GM19463 (cell line): ENCODE results near the gene KIAA0753.

Source experiments
- ATAC-seq: cut with Tn5 transposase; IDR thresholded peaks from one replicate; pipeline ENCODE4 v1.9.1; 2021; ENCODE audit warnings: mild to moderate bottlenecking, moderate library complexity; ENCODE audit not compliant: unreplicated experiment

KIAA0753 gene

DNA sequence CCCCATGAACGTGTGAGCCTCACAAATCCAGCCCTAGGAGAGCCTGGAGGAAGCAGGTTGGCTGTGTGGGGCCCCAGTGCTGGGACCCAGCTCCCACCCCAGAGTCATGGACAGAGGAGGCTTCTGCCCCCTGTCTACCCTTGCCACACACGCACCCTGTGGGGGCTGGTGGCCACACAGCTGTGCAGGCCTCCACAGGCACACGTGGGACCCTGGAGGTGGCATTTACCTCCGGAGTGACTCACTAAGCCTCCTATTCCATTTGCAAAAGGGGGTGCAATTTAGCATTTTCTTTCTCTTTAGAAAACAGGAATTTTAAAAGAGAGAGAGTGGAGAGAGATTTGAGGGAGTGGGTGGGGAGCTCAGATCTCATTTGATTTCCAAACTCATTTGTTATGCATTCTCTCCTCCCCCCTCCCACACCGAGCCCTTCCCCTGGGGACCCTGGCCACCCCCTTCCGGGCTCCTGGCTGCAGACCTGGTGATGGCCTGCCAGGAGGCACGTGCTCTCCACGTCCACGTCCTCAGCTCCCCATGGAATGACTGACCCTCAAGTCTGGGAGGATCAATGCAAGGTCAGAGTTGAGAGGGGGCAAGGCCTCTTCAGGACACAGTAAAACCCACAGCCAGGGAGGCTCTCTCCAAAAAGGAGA lies 91.0 kb downstream of the KIAA0753 start:
- ATAC-seq = no peak

DNA sequence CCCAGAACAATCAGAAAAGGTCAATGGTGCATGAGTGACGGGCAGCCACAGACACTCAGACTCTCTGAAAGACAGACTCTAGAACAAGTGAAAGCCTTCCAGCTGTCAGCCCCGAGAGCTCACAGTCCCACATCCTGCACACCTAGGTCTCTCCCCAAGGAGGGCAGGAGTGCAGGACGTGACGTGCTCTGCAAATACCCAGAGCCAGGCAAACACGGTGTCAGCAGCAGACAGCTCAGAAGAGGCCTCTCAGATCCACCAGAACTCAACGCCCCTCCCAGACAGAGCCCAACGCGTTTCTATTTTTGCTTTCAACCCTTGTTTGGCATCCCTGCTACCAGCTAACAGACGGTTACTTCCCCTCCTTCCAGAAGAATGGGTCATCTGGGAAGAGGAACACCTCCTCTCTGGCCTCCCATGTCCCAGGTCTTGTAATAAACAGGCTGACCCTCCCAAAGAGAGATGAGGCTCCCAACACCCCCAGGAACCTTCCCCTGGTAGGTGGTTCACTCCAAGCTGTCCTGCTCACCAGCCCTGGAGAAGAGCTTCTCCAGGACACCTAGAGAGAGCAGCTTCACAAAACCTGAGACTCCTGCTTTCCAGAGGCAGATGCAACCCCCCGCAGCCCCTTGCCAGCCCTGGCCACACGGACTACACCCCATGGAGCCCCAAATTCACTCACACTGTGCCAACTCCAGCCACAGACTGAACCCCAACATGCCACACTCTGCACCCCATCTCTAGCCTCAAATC lies 91.8 kb downstream of the KIAA0753 start:
- ATAC-seq = no peak

DNA sequence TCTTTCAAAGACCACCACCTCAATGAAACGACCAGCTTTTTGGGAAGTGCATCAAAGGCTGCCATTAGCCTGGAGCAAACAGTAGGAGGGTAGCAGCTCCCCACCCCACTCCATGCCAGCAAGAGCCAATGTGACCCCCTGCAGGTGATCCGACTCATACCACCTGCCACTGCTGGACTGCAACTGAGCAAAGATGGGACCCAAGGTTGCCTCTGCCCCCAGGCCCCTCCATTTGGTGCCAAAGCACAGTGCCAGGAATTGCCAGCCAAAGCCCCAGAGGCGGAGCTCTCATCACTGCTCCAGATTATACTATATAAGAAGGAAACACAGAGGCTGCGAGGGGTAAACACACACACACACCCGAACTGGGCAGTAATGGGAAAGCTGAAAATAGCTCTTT lies 92.5 kb downstream of the KIAA0753 start:
- ATAC-seq = no peak

DNA sequence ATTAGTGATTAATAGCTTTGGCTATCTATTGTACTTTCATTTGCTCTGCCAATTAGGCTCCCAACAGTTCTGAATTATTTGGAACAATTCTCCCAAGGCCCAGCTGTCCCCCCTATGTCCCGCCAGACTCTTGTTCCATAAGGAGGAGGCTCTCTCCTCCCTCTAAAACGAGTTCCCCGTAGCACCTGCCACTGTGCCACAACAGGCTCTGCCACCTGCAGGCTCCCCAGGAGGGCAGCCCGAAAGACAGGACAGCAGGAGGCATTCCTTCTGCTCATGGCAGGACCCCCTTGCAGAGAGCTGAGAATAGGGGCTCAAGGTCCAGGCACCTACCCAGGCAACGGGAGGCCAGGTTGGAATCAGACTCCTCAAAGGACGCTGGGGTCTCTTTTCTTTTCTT lies 93.2 kb downstream of the KIAA0753 start:
- no peak for ATAC-seq

DNA sequence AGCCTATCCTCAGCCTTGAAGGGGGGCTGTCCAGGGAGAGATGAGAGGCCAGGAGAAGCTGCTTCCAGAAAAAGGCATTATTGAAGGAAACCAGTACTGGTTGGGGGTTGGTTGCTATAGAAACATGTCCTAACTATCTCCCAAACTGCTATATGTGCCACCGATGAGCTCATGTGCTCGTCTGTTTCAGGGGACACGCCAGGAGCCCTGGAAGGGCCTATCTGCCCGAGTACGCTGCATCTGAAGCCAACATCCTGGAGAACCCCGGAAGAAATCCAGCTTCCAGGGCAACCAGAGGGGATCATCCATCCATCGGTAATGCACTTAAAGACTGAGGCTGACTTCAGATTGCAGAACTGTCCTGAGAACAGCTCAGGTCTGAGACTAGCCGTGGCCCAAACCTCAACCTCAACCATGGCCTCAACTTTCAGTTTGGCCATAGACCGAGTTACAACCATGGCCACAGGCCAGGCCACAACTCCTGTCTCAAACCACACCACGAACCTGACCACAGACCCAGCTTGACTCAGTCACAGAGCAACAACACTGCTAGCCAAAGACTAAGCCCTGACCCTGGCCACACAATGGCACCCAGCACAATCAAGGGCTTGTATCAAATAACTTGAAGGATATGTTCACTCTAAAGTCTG lies 94.3 kb downstream of the KIAA0753 start:
- ATAC-seq = no peak

DNA sequence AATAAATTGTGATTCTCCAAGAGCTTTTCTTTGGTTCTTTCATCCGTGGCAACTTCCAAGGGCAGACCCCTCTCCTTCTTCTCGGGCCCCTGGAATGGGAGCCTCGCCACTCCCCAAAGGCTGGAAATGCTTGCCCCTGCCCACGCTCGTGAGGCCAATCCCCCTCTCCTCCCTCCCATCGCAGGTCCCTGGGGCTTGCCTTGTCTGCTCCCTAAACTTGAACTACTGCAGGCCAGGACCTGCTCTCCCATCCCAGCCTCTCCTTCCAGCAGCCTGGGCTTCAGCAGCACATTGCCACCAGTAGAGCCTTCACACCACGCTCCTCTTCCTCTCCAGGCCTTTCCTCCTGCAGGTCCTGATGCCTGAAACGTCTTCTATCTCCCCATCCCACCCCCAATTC lies 95.2 kb downstream of the KIAA0753 start:
- no peak for ATAC-seq

DNA sequence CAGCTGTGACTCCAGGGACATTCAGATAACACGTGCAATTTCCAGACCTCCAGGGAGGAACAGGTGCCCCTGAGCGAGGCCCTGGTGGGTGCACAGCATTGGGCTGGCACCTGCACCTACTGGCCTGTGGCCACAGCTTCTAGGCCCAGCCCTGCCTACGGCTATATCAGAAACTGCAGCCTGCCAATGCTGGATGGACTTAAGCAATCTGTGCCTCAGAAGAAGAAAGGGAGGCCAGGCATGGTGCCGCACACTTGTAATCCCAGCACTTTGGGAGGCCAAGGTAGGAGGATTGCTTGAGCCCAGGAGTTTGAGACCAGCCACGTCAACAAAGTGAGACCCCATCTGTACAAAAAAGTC lies 96.5 kb downstream of the KIAA0753 start:
- ATAC-seq = no peak

DNA sequence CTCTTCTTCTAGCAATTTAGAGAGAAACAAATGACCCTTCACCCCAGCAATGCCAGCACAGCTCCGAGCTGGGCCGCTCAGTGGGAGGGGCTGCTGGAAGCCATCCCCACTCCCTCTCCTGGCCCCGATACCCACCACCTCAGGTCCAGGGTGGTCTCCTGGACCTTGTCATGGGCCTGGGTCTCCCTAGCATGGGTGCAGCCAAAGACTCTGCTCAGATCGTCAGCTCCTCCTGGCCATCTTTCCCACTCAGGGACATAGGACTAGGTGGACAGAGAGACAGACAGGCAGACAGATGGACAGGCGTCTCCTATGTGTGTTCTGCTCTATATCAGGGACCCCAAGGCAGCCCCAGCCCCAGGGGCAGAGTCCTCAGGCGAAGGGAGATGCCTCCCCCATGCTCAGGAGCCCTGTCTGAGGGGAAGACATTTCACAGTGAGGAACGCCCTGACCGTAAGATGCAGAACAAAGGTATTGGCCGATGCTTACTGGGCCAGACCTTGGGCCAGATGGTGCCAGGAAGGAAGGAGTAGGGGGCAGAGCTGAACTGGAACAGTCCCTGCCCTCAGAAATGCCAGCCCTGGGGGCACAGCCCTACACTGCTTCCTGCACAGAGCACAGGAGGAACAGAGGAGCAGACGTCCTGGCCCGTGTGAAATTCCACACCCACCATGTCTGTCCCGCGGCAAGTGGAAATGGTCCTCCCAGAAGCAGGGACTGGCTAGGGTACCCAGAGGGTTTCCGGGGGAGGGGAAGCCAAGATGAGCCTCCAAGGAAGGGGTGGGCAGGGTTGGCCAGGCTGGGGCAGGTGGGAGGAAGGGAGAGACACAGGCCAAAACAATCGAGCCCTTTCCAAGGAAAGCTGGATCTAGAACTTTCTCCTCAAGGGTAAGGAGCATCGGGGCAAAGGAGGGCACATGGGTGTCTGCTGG lies 97.2 kb downstream of the KIAA0753 start:
- no peak for ATAC-seq

DNA sequence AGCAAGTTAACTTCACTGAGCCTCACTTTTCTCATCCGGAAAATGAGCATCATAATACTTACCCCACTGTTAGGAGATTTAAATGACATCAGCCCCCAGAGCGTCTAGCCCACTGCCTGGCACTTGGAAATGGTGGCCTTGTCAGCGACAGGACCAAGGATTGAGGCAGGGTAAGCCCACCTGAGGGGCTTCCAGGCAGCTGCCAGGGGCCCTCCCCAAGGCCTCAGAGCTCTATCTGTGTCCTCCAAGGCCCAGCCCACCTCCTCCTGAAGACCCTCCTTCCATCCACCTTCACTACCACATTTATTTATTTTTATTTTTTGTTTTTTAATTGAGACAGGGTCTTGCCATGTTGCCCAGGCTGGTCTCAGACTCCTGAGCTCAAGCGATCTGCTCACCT lies 97.9 kb downstream of the KIAA0753 start:
- ATAC-seq = no peak

DNA sequence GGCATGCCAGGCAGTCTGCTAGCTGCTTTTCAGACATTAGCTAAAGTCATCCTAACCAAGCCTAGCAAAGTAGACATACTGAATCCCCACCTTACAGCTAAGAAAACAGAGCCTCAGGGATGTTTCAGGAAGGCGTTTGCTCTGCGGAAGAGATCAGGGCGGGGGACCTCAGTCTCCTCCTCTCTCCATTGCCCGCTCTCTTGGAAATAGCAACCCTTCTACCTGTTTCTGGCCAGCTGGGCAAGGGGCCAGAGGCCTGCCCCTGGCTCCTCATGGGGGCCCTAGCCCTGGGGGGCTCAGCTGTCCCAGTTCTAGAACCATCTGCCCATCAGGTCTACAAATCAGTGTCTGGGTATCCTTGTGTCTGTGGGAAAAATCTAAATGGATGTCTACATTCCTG lies 98.6 kb downstream of the KIAA0753 start:
- ATAC-seq = no peak

DNA sequence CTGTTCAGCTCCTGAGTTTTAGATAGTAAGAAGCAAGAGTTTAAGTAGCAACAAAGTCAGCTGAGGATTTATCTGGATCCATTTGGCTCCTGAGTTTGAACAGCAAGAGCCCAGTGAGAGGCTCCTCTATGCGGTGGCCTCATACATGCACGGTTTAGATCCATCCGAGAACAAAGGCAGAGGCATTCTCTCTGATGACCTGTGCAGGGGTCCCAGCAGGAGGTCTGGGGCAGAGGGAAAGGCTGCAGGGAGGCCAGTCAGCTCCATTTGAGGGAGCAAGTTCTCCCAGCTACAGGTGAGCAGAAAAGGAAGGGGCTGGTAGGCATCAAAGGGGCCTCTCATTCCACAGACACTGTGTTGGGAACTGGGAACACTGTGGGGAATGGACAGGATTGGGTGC lies 100.6 kb downstream of the KIAA0753 start:
- ATAC-seq = no peak

DNA sequence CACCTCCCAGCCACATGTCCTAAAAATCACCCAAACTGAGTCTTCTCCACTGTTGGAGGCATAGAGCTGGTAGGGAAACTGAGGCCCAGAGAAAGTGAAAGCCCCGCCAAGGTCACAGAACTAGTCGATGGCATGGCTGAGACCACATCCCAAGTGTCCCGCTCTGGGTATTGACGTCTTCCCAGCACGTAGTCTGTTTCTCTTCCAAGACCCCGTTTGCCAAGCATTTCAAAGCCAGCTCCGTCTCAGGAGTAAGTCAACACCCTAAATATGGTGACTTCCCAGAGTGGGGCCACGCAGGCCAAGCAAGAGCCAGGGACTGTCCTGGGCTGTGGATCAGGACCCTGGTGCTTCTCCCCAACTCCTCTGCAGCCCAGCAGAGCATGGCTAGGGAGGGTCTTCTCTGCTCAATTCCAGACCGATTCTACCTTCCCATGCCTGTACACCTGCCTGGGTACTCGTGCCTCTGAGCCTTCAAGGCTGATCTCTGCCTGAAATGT lies 103.9 kb downstream of the KIAA0753 start:
- ATAC-seq = no peak

DNA sequence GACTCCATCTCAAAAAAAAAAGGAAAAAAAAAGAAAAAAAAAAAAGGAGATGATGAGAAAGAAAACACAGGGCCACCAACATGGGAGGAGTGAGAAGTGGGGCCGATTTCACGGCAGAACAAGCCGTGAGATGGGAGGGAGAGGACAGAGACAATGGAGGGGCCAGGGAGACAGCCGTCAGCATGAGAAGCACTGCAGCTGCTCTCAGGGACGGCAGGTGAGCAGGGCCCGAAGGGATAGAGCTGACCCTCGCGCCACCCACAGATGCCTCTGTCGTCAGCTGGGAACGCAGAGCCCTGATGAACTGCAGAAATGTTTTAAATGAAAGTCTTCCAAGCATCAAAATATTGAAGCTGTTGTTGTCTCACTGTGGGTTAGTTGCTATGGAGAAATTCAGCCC lies 104.5 kb downstream of the KIAA0753 start:
- no peak for ATAC-seq

DNA sequence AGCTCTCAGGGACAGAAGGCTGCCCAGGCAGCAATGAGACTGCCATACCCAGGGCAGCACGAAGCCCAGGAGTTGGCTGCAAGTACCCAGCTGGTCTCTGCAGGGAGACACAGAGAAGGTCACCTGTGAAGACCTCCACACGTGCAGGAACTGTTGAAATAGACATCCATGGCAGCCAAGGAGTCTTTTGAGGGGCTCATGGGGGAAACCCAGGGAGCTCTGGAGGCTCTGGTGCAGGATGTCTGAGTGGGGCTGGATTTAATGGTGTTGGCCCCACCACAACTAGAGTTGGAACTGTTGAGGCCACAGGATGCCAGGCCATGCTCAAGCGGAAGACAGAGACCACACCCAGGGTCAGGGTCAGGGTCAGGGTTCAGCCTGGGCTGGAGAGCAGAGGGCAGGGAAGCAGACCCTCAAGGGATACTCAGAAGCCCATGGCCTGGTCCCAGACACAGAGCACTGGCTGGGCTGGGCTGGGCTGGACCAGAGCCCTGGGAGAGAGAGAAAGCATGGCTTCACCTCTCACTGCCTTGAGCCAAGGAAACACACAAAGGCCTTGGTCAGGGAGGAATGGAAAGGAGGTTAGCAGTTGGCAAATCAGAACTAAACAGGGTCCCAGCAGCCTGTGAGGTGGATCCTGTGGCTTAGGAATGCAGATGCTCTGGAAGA lies 105.5 kb downstream of the KIAA0753 start:
- ATAC-seq = no peak

DNA sequence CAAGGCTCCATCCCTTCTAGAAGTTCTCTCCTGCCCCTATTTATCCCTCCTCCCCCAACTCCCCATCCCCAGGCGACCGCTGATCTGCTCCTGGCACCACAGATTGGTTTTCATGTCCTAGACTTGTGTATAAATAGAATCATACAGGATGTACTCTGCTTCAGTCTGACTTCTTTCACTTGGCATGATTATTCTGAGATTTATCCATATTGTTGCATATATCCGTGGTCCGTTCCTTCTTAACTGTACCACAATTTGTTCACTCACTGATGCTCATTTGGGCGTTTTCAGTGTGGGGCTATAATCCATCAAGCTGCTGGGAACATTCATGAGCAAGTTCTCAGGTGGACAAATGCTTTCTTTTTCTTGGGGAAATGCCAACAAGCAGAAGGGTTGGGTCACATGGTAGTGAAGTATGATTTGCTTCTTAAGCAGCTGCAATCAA lies 108.0 kb downstream of the KIAA0753 start:
- no peak for ATAC-seq

DNA sequence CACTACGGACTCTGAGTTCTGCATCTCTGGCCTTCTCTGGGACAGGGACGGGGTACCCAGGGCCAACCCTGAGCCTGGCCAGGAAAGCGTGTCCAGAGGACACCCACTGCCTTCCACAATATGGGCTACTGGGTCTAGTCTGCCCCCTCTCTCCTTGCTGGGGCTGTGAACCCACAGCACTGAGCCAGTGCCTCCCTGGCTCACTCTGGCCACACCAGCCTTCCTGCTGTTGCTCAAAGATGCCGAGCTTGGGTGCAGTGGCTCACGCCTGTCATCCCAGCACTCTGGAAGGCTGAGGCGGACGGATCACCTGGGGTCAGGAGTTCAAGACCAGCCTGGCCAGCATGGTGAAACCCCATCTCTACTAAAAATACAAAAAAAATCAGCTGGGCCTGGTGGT lies 108.9 kb downstream of the KIAA0753 start:
- ATAC-seq = no peak

DNA sequence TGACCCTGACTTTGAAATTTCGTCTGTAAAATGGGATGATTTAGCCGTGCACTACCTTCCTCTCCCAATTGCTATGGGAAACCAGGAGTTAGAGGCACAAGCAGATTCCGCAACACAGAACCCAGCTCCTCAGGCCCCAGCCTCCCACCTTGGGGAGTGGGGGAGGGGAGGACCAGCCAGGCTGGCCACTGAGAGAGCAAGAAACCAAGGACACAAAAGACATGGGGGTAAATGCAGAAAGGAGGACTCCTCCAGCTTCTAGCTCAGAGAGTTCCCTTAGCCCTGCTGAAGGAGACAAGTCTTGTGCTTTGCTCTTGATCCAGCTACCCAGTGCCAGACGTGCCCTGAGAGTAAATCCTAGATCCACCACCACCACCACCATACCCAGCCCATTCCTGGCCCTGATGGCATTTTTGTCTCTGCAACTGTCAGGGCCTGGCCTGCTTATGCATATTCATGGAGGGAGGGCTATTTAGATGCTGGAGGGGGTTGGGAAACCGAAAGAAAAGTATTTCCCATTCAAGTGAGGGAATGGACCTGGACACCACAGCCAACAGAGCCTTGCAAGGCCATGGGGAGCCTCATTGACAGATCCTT lies 110.1 kb downstream of the KIAA0753 start:
- no peak for ATAC-seq

DNA sequence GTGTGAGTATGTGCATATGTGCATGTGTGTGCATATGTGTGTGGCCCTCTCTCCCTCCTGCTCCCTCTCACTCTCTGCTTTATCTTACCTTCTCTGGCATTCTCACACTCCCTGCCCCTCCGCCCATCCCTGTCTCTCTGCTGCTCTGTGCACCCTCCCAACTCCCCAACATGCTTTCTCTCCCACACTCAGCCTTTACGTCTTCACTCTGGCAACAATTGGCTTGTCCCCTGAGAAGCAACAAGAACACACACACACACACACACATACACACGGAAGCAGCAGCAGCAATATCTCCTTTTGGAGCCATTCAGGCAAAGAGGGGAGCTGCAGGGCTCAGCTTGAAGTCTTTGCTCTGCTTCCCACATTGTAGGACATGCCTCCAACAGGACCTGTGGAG lies 112.0 kb downstream of the KIAA0753 start:
- no peak for ATAC-seq
